SIG-M5 treated with dmso at 0.1 percent for 504 hours (cell line): Measurements from ENCODE around the gene DMBT1.

ENCODE experiments used
- DNase-seq: peaks from one replicate; lab custom pipeline; 2025; ENCODE audit not compliant: unreplicated experiment; lab: John Stamatoyannopoulos, UW

Gene DMBT1

GRCh38 chr10:122548407-122549085 is 12.0 kb upstream of the DMBT1 start:
- no peak for DNase-seq

GRCh38 chr10:122549636-122550035 is 10.9 kb upstream of the DMBT1 start:
- no peak for DNase-seq

- DNase-seq = no peak
Measured at GRCh38 chr10:122550427-122550826, 10.1 kb upstream of the DMBT1 start.

DNA sequence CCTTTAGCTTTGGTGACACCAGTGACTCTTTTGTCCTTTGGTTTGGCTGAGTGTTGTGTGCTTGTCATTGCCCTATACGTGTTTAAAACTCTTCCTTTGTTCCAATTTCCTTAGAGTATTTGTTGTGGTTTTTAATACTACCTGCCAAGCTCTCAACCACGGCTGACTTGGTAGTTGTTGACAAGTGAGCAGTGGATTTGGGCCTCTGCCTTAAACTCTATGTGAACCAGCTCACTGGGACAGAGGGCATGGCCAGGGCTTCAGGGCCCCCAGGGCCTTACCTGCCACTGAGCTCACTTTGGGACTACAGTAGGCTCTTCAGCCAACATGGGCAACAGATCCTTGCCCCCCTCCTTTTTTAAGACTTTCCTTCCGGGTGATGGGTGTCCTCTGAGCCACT is 9.6 kb upstream of the DMBT1 start:
- no peak for DNase-seq

DNA sequence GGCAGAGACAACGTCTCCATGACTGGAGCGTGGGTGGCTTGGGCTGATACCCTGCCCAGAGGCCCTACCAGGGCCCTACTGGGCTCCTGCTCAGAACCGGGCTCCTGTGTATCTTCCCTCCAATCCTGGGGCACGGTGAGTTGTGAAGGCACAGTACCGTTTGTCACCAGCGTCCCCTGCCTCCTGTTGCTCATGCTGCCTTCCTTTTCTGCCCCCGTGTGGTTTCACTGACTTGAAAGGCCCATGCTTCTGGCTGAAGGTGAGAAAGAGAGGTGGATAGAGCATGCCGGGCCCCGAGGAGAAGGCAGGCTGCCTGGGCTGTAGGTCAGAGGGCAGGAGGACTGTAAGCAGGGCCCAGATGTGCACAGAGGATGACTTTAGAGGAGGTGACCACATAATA is 9.1 kb upstream of the DMBT1 start:
- no peak for DNase-seq

GRCh38 chr10:122553341-122553740 is 7.2 kb upstream of the DMBT1 start:
- no peak for DNase-seq

DNA sequence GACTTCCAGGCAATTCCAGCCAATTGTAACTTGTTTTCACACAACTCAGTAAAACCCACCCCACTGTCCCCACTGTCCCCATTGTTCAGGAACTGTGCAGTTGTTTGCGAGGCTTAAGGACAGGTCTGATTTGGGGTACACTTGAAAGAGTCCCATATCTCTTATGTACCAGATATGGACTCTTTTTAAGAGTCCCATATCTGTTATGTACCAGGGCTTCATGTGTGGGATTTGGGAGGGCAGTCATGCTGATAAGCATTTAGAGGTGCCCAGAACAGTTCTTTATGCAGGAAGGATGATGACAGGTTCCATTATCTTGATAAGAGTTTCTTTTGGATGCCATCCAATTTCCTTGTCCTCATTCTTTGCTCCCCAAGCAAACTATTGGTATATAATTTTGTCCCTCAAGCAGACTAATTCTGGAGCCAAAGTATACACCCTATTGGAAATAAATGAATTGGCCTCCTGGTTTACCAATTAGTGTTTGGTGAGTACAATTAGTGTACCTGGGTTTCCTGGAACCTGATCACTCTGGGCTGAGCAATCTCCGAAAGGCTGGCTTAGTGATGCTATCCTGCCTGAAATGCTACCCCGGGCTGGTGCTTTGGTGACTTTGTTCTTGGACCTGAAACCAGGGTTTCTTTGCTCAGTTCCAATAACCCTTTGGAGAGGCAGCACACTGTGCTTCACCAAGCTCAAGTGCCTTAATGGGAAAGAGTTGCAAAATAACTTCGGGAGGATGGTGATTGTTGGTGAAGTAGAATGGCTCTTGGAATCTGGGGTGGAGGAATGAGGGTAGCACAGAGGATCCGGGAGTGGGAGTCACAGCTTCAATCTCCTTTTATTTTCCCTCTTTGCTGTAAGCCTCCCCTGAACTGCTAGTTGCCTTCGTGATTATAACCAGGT is 6.2 kb upstream of the DMBT1 start:
- no peak for DNase-seq

DNA sequence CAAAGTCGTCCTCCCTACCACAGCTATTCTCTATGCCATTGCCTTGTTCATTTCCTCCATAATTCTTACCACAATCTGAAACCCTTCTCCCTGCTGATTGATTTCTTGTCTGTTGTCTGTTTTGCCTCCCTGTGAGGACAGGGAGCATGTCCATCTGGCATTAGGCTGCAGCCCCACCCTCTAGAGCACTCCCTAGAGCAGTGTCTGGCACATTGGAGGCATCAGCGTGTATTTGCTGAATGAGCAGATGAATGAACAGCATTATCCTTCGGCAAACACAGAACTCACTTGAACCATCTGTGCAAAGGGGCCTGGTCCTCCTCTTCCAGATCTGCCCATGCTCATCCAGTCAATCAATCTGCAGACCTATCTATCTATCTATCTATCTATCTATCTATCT is 5.1 kb upstream of the DMBT1 start:
- no peak for DNase-seq

- DNase-seq = no peak
Measured at GRCh38 chr10:122557516-122557915, 3.0 kb upstream of the DMBT1 start.

- DNase-seq = no peak
Measured at GRCh38 chr10:122558452-122558851, 2.1 kb upstream of the DMBT1 start.

DNA sequence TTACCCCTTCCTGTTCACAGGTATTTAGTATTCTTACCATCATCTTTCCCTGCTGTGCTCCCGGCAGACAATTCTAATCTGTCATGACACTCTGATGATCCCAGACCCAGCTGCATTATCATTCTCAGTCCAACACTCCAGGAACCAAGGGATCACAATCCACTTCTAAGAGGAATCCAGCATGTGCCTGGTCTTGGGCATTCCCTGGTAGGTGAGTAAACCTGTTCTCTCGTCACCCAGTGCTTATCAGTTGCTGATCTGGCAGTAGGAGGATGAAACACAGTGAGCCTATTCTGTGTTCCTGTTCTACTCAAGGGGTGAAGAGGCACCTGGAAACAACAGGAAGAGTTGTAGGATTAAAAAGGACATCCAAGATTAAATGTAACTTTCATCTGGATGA is 1.3 kb upstream of the DMBT1 start:
- no peak for DNase-seq

- DNase-seq = no peak
Measured at GRCh38 chr10:122561212-122561611, 658 bp downstream of the DMBT1 start.

DNA sequence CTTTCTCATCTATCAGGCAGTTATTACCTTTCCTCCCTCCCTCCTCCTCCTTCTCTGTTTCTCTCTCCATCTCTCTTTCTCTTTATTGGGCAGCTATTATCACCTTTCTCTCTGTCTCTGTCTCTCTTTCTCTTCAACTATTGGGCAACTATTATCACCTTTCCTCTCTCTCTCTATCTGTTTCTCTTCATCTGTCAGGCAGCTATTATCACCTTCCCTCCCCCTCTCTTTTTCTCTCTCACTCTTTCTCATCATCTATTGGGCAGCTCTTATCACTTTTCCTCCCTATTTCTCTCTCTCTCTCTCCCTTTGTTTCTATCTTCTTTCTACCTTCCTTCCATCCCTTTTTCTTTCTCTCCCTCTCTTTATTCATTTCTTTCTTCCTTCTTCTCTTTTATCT is 1.2 kb downstream of the DMBT1 start:
- no peak for DNase-seq

GRCh38 chr10:122564980-122565379 is 4.4 kb downstream of the DMBT1 start:
- DNase-seq = no peak

DNA sequence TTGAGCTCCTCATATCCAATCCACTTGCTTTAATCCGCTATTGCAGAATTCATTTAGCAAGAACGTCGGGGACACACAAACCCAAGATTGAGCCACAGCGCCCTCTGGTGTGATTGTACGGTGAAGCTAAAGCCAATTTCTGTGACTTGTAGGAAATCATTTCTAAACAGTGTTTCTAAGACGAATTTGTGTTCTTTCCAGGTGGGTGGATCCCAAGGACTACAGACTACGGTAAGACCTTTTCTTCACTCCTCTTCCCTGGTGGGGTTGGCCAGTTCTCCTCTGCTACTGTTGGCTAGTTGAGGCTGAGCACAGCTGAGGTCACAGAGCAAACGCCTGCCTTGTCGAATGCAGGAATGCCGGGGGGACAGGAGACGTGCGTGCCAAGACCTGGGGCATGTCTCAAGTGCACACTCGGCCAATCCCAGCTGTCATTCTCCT is 5.2 kb downstream of the DMBT1 start:
- peak; percentile 39 for DNase-seq

GRCh38 chr10:122566632-122567031 is 6.1 kb downstream of the DMBT1 start:
- DNase-seq = no peak

GRCh38 chr10:122567056-122567660 is 6.6 kb downstream of the DMBT1 start:
- peak; percentile 1 for DNase-seq

DNA sequence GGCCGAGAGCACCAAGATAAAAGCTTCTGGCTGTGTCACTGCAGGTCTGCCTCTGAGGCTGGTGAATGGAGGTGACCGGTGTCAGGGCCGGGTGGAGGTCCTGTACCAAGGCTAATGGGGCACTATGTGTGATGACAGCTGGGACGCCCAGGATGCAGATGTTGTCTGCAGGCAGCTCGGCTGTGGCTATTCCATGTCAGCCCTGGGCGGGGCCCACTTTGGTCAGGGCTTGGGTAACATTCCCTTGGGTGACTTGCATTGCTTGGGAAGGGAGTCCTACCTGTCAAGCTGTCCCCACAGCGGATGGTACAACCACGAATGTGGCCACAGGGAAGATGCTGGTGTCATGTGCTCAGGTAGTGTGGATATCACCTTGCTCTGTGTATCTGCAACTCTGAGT is 8.0 kb downstream of the DMBT1 start:
- no peak for DNase-seq

DNA sequence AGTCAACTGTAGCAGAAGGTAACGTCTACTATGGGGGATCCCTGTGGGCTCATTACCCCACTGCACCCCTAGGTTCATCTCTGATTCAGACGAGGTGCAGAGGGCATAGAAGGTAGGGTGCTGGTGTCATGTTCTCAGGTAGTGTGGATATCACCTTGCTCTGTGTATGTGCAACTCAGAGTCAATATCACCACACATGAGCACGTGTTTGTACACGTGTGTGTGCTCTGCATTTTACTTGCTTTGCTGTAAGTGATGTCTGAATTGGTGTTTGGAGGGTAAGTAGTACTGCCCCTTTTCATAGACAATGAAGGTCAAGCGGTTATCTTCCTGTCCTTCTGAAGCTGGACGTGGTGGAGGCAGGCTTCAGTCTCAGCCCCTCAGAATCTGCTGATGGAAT is 10.4 kb downstream of the DMBT1 start:
- DNase-seq = no peak

- DNase-seq = no peak
Measured at GRCh38 chr10:122571892-122572291, 11.3 kb downstream of the DMBT1 start.

GRCh38 chr10:122575776-122576175 is 15.2 kb downstream of the DMBT1 start:
- no peak for DNase-seq

GRCh38 chr10:122576291-122576690 is 15.7 kb downstream of the DMBT1 start:
- no peak for DNase-seq
